ENCODE measurements around the gene ACAA2.

The ACAA2 gene

GRCh38 chr18:49767111-49768050 lies 46.0 kb downstream of the ACAA2 start:
- no peak for DNase-seq (ENCODE audit: low read depth, low spot score)
- H3K4me3 ChIP-seq (ENCODE audit: low read depth, low read length): no peak overlapping the region
- ChIA-PET POLR2A (no interaction called here), CTCF (interaction anchor here (0.8 to 8.6 kb wide), 21 partner anchors 8 to 267 kb away, joined by 3 to 109 read pairs (median 4); partner anchors contain the start of gene LIPG)
- no peak for TF ChIP-seq CTCF (IDR thresholded peaks at IDR 0.05; ENCODE audit: insufficient read depth, low read length, missing control alignments)

GRCh38 chr18:49766646-49767045 lies 46.7 kb downstream of the ACAA2 start:
- CTCF ChIA-PET: interaction anchor here (0.8 to 8.6 kb wide), 18 partner anchors 11 to 266 kb away, joined by 3 to 109 read pairs (median 4); partner anchors contain the start of gene LIPG
- no peak for DNase-seq (ENCODE audit: low read depth, low spot score)
- no peak overlapping the region for H3K4me3 ChIP-seq (ENCODE audit: low read depth, low read length)
- POLR2A ChIA-PET: interaction anchor here (0.5 kb wide), 1 partner anchor 63 kb away, joined by 3 read pairs; no protein-coding TSS in a partner anchor
- TF ChIP-seq CTCF (IDR thresholded peaks at IDR 0.05; ENCODE audit: insufficient read depth, low read length, missing control alignments): no peak

- TF ChIP-seq CTCF (IDR thresholded peaks at IDR 0.05; ENCODE audit: insufficient read depth, low read length, missing control alignments): no peak
- DNase-seq (ENCODE audit: low read depth, low spot score): peak; percentile 24
- CTCF ChIA-PET: interaction anchor here (1.0 to 8.6 kb wide), 5 partner anchors 20 to 253 kb away, joined by 3 to 109 read pairs (median 5); partner anchors contain the start of gene LIPG
- POLR2A ChIA-PET: interaction anchor here (0.9 kb wide), 1 partner anchor 254 kb away, joined by 4 read pairs; no protein-coding TSS in a partner anchor
- H3K4me3 ChIP-seq (ENCODE audit: low read depth, low read length): no peak overlapping the region
These were observed 49.3 kb downstream of the ACAA2 start for GRCh38 chr18:49764032-49764431.

- ChIA-PET CTCF (interaction anchor here (1.0 to 8.6 kb wide), 6 partner anchors 20 to 253 kb away, joined by 3 to 109 read pairs (median 4); partner anchors contain the start of gene LIPG), POLR2A (interaction anchor here (0.9 kb wide), 1 partner anchor 253 kb away, joined by 4 read pairs; no protein-coding TSS in a partner anchor)
- H3K4me3 ChIP-seq (ENCODE audit: low read depth, low read length): no peak overlapping the region
- no peak for DNase-seq (ENCODE audit: low read depth, low spot score)
- no peak for TF ChIP-seq CTCF (IDR thresholded peaks at IDR 0.05; ENCODE audit: insufficient read depth, low read length, missing control alignments)
These were observed 49.7 kb downstream of the ACAA2 start for GRCh38 chr18:49763590-49763989.

GRCh38 chr18:49762191-49763077 lies 50.9 kb downstream of the ACAA2 start:
- no peak overlapping the region for H3K4me3 ChIP-seq (ENCODE audit: low read depth, low read length)
- no peak for TF ChIP-seq CTCF (IDR thresholded peaks at IDR 0.05; ENCODE audit: insufficient read depth, low read length, missing control alignments)
- POLR2A ChIA-PET: no interaction called here
- DNase-seq (ENCODE audit: low read depth, low spot score): no peak
- CTCF ChIA-PET: interaction anchor here (1.1 to 8.6 kb wide), 3 partner anchors 35 to 203 kb away, joined by 3 to 109 read pairs (median 3); partner anchors contain the start of gene LIPG

Data from AG04449 (cell line).